NT2/D1 (cell line): ENCODE data around the gene TAGLN2.

Experiments used
- DNase-seq: peaks from one replicate; pipeline ENCODE4 v3.0.0-alpha.2; 2011; ENCODE audit warnings: low read depth, low spot score
- H3K27me3 ChIP-seq: 2 replicates; pipeline ENCODE4 v1.6.0; 2011; ENCODE audit warnings: mild to moderate bottlenecking; ENCODE audit not compliant: insufficient read length, insufficient read depth
- H3K36me3 ChIP-seq: 2 replicates; pipeline ENCODE4 v1.6.1; 2011; ENCODE audit warnings: mild to moderate bottlenecking, low read length, mixed read lengths; ENCODE audit not compliant: insufficient read depth, insufficient read length
- H3K4me1 ChIP-seq: 2 replicates; pipeline ENCODE4 v1.5.1; 2011; ENCODE audit not compliant: insufficient read depth, insufficient read length
- H3K4me3 ChIP-seq: 2 replicates; pipeline ENCODE4 v1.5.1; 2011; ENCODE audit warnings: low read depth; ENCODE audit not compliant: insufficient read length
- H3K9ac ChIP-seq: 2 replicates; pipeline ENCODE4 v1.6.0; 2011; ENCODE audit warnings: low read depth; ENCODE audit not compliant: insufficient read length
- H3K9me3 ChIP-seq: 2 replicates; pipeline ENCODE4 v1.5.1; 2011; ENCODE audit warnings: mild to moderate bottlenecking, low read length; ENCODE audit not compliant: insufficient read depth
- SUZ12 ChIP-seq: IDR thresholded peaks from 2 replicates; pipeline ENCODE4 v1.6.1; 2011; ENCODE audit not compliant: insufficient read length, insufficient read depth; ENCODE audit errors: extremely low read depth
- YY1 ChIP-seq: IDR thresholded peaks from 2 replicates; pipeline ENCODE4 v1.6.1; 2011; ENCODE audit not compliant: insufficient read length, insufficient read depth
- ZNF274 ChIP-seq: IDR thresholded peaks from 2 replicates; pipeline ENCODE4 v1.6.1; 2011; ENCODE audit warnings: mild to moderate bottlenecking, low read depth, low read length

Gene TAGLN2

GRCh38 chr1:159938905-159939677, 13.8 kb upstream of the TAGLN2 start:
- peaks cover 63% of the 10 kb centered on the region for H3K36me3 ChIP-seq
- H3K4me3 ChIP-seq: no peak overlapping the region
- H3K9me3 ChIP-seq: no peaks in the 10 kb centered on the region
- H3K9ac ChIP-seq: no peak overlapping the region
- H3K4me1 ChIP-seq: peaks cover 36% of the 10 kb centered on the region
- no peak for DNase-seq
- no peaks in the 10 kb centered on the region for H3K27me3 ChIP-seq
- no peak for TF ChIP-seq YY1
- TF ChIP-seq ZNF274: no peak
- TF ChIP-seq SUZ12: no peak

DNA sequence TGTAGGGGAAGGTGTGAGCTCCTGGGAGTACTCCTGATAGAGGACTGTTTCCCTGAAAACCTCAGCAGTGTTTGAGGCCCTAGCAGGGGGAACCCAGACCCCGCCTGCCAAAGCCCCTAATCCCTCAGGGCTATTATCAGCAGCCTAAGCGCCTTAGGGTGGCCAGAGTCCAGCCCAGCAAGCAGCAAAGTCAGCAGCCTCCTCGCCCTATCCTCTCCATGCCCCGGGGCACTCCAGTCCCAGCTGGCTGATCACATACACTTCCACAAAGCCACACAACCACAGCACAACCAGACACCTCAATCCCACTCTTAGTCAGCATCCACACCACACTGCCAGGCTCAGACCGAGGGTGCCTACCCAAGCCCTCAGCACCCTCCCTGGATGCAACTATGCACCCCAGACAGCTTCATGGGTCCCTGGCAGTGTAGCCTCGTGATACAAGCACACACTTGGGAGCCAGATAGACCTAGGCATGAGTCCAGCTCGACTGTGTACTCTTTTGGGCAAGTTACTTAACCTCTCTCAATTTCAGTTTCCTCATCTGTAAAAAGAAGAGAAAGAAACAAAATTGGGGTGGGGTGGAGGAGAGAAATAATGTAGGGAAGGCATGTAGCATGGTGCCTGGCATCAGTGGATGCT, 13.0 kb upstream of the TAGLN2 start:
- Histone ChIP-seq H3K4me1 (peaks cover 36% of the 10 kb centered on the region), H3K9ac (no peak overlapping the region), H3K36me3 (peaks cover 70% of the 10 kb centered on the region), H3K4me3 (no peak overlapping the region), H3K27me3 (no peaks in the 10 kb centered on the region), H3K9me3 (no peaks in the 10 kb centered on the region)
- no peak for TF ChIP-seq SUZ12
- no peak for TF ChIP-seq YY1
- TF ChIP-seq ZNF274: no peak
- no peak for DNase-seq

DNA sequence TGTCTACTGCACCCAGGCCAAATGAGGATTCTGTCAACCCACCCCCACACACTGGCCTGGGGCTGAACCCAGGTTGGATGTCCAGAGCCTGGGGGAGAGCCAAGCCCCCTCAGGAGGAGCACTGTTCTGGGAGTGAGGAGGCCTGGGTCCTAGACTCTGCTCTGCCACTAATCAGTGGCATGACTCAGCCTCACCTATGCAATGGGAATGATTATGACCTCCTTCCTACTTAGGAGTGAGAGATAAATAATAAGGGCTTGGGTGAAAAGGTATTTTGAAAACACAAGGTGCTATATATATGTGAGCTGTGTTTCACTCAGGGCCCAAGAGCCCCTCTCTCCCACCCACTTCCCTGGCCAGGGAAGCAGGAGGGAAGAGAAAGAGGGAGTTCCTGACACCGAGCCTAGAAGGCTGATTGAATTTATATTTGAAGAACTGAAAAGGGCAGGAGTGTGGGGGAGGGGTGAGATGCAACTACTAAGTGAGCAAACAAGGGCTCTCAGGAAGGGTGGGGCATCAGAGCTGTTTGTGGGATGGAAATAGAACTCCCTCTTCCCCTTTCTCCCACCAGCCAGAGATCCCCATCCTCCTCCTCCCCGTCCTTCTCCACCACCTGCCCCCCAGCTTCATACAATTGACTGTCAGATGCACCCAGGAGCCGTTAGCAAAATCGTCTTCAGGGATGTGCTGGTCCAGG, 11.9 kb upstream of the TAGLN2 start:
- H3K27me3 ChIP-seq: no peaks in the 10 kb centered on the region
- no peaks in the 10 kb centered on the region for H3K9me3 ChIP-seq
- TF ChIP-seq YY1 (no peak), SUZ12 (no peak), ZNF274 (no peak)
- peaks cover 68% of the 10 kb centered on the region for H3K36me3 ChIP-seq
- H3K9ac ChIP-seq: peak overlapping the region; percentile 15
- peaks cover 36% of the 10 kb centered on the region for H3K4me1 ChIP-seq
- no peak for DNase-seq
- no peak overlapping the region for H3K4me3 ChIP-seq

- peaks cover 28% of the 10 kb centered on the region for H3K4me1 ChIP-seq
- no peaks in the 10 kb centered on the region for H3K9me3 ChIP-seq
- H3K36me3 ChIP-seq: peaks cover 74% of the 10 kb centered on the region
- H3K9ac ChIP-seq: peak overlapping the region; percentile 15
- no peak for TF ChIP-seq ZNF274
- no peak for TF ChIP-seq YY1
- no peak for TF ChIP-seq SUZ12
- H3K27me3 ChIP-seq: no peaks in the 10 kb centered on the region
- peak; percentile 80 for DNase-seq
- H3K4me3 ChIP-seq: no peak overlapping the region
These were observed 11.1 kb upstream of the TAGLN2 start for GRCh38 chr1:159936273-159936904.

DNA sequence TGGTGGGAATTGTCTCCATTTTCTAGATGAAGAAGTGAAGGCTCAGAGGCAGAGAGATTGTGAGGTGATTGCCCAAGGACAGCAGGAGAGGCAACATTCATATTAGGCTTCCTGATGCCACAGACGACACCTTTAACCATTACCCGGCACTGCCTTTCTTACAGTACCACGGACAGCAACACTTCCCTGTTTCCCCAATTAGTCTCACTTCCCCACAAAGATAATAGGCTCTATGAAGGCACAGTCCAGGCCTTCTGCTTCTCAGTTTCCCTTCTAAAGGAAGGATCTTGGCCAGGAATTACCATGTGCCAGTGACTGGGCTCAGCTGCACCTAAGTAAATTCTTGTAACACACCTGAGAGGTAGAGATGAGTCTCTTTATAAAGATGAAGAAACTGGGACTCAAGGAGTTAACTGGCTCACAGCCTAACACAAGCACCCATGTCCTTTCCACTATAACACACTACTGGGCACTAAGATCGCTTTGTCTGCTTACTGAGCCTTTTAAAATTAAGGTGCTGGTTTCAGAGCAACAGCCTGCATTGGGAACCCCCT, 10.5 kb upstream of the TAGLN2 start:
- Histone ChIP-seq H3K27me3 (no peaks in the 10 kb centered on the region), H3K36me3 (peaks cover 80% of the 10 kb centered on the region), H3K4me1 (peaks cover 22% of the 10 kb centered on the region), H3K9ac (no peak overlapping the region), H3K4me3 (no peak overlapping the region), H3K9me3 (no peaks in the 10 kb centered on the region)
- DNase-seq: no peak
- TF ChIP-seq SUZ12 (no peak), ZNF274 (no peak), YY1 (no peak)

DNA sequence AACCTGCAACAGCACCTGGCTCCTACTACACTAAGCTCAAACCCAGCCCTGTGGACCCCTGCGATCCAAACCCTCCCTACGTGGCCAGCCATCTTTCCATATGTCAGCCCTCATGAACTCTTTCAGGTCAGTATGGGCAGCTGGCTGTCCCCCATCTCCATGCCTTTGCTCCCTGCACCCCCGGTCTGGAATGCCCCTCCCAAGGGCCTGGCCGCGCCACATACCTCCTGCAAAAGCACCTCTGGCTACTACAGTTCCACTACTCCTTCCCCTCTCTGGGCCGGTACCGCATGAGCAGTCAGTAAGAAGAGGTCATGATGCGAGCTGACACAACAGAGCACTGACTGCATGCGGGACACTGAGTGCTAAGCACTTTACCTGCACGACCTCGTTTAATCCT, 10.0 kb upstream of the TAGLN2 start:
- TF ChIP-seq YY1: no peak
- no peak for TF ChIP-seq ZNF274
- TF ChIP-seq SUZ12: no peak
- Histone ChIP-seq H3K4me3 (no peak overlapping the region), H3K9ac (no peak overlapping the region), H3K27me3 (no peaks in the 10 kb centered on the region), H3K36me3 (peaks cover 82% of the 10 kb centered on the region), H3K4me1 (peaks cover 21% of the 10 kb centered on the region), H3K9me3 (no peaks in the 10 kb centered on the region)
- no peak for DNase-seq
